Activated B cell treated with CpG ODN at 0.5 μM for 24 hours (primary cell): ENCODE data around the gene LGALS13. TPM values are rescaled to one million over a fixed set of nuclear protein-coding genes. Genes with fewer than 3 reads are reported as not detected.

Experiments
- ATAC-seq: fragments of 200-7000 bp; cut with Tn5 transposase; one replicate; pipeline ENCODE4 v1.10.0; 2021; ENCODE audit warnings: low read depth, mild to moderate bottlenecking, moderate library complexity
- CTCF ChIA-PET: fragments of 350-600 bp; sonication (Branson Sonifier 250); formaldehyde crosslinking; loops from one replicate; lab custom pipeline; 2021; ENCODE audit warnings: antibody characterized with exemption; lab: Charles Lee
- POLR2A ChIA-PET: fragments of 350-600 bp; sonication (Branson Sonifier 250); formaldehyde crosslinking; loops from one replicate; lab custom pipeline; 2021; ENCODE audit warnings: antibody characterized with exemption; lab: Charles Lee
- DNase-seq: peaks from one replicate; pipeline ENCODE4 v3.0.0; 2022
- H3K27ac Mint-ChIP-seq: one replicate; pipeline ENCODE4 v1.8.0; 2020; ENCODE audit warnings: mixed read lengths
- H3K27me3 Mint-ChIP-seq: one replicate; pipeline ENCODE4 v1.8.0; 2021; ENCODE audit warnings: mixed read lengths
- H3K36me3 Mint-ChIP-seq: one replicate; pipeline ENCODE4 v1.8.0; 2021; ENCODE audit warnings: low read depth, mixed read lengths
- H3K4me1 Mint-ChIP-seq: one replicate; pipeline ENCODE4 v1.8.0; 2021; ENCODE audit warnings: mixed read lengths
- H3K4me3 Mint-ChIP-seq: one replicate; pipeline ENCODE4 v1.8.0; 2020; ENCODE audit warnings: mild to moderate bottlenecking, mixed read lengths
- H3K9me3 Mint-ChIP-seq: one replicate; pipeline ENCODE4 v1.8.0; 2020; ENCODE audit warnings: mixed read lengths
- CTCF ChIP-seq: fragments of 200-600 bp; IDR thresholded peaks from one replicate; pipeline ENCODE4 v1.8.0; 2022; ENCODE audit warnings: antibody characterized with exemption, mild to moderate bottlenecking
- intact Hi-C: fragments of 100-400 bp; cut with micrococcal nuclease; formaldehyde crosslinking; loops from one replicate; pipeline ENCODE4 v1.15.1; 2024
- total RNA-seq: library from RNA; stranded (reverse); gene quantifications from 2 replicates; pipeline ENCODE4 v1.2.3, GENCODE V29; 2022

LGALS13 gene
- total RNA-seq, result not detected in 2 replicates

GRCh38 chr19:39602224-39602623 is at the start of gene LGALS13:
Gene LGALS13 (plus strand): TSS chr19:39602524. CDS start chr19:39602569, 45 bp downstream.
- TF ChIP-seq CTCF, result no peak
- POLR2A ChIA-PET, result no interaction called here
- H3K27me3 Mint-ChIP-seq, result peaks cover 31% of the 10 kb centered on the region

GRCh38 chr19:39553082-39553652 is 49.2 kb upstream of the LGALS13 start:
- ChIA-PET CTCF (interaction anchor here (1.0 kb wide), 1 partner anchor 119 kb away, joined by 4 read pairs; no protein-coding TSS in a partner anchor), POLR2A (no interaction called here)
- Mint-ChIP-seq H3K4me1 (peaks cover 32% of the 10 kb centered on the region), H3K36me3 (no peaks in the 10 kb centered on the region), H3K4me3 (no peak overlapping the region), H3K27ac (no peak overlapping the region), H3K9me3 (no peaks in the 10 kb centered on the region), H3K27me3 (no peaks in the 10 kb centered on the region)
- intact Hi-C loops, result no loop called here
- no peak for TF ChIP-seq CTCF
- ATAC-seq, result no peak
- DNase-seq, result no peak

More at GRCh38 chr19:39602224-39602623, at the start of gene LGALS13:
- DNase-seq (no peak), ATAC-seq (no peak)
- Mint-ChIP-seq H3K4me1 (no peaks in the 10 kb centered on the region), H3K36me3 (no peaks in the 10 kb centered on the region), H3K27ac (no peak within 1 kb of the TSS), H3K9me3 (peaks cover 10% of the 10 kb centered on the region), H3K4me3 (no peak within 1 kb of the TSS)
- intact Hi-C loops, result no loop called here
- CTCF ChIA-PET, result no interaction called here

- peaks cover 41% of the 10 kb centered on the region for H3K4me1 Mint-ChIP-seq
- no peak for ATAC-seq
- DNase-seq, result no peak
- CTCF ChIA-PET, result no interaction called here
- no peaks in the 10 kb centered on the region for H3K9me3 Mint-ChIP-seq
- TF ChIP-seq CTCF, result no peak
- POLR2A ChIA-PET, result no interaction called here
- intact Hi-C loops, result no loop called here
- no peak overlapping the region for H3K27ac Mint-ChIP-seq
- no peak overlapping the region for H3K4me3 Mint-ChIP-seq
- H3K27me3 Mint-ChIP-seq, result no peaks in the 10 kb centered on the region
- H3K36me3 Mint-ChIP-seq, result no peaks in the 10 kb centered on the region
These were observed 47.5 kb upstream of the LGALS13 start for GRCh38 chr19:39554701-39555311.

- H3K27me3 Mint-ChIP-seq, result no peaks in the 10 kb centered on the region
- intact Hi-C loops, result no loop called here
- no peak for DNase-seq
- H3K9me3 Mint-ChIP-seq, result no peaks in the 10 kb centered on the region
- peaks cover 41% of the 10 kb centered on the region for H3K4me1 Mint-ChIP-seq
- no peak overlapping the region for H3K27ac Mint-ChIP-seq
- no peaks in the 10 kb centered on the region for H3K36me3 Mint-ChIP-seq
- H3K4me3 Mint-ChIP-seq, result no peak overlapping the region
- ChIA-PET POLR2A (no interaction called here), CTCF (no interaction called here)
- no peak for ATAC-seq
- no peak for TF ChIP-seq CTCF
These were observed 46.4 kb upstream of the LGALS13 start for GRCh38 chr19:39555883-39556282.

GRCh38 chr19:39557811-39558623 is 44.3 kb upstream of the LGALS13 start:
- no peaks in the 10 kb centered on the region for H3K36me3 Mint-ChIP-seq
- peak overlapping the region; percentile 71 for H3K27ac Mint-ChIP-seq
- DNase-seq (no peak), ATAC-seq (peak; percentile 37)
- H3K4me3 Mint-ChIP-seq, result peak overlapping the region; percentile 70
- no peak for TF ChIP-seq CTCF
- no peaks in the 10 kb centered on the region for H3K9me3 Mint-ChIP-seq
- POLR2A ChIA-PET, result interaction anchor here (0.6 kb wide), 1 partner anchor 33 kb away, joined by 3 read pairs; no protein-coding TSS in a partner anchor
- intact Hi-C loops, result no loop called here
- peaks cover 25% of the 10 kb centered on the region for H3K4me1 Mint-ChIP-seq
- no peaks in the 10 kb centered on the region for H3K27me3 Mint-ChIP-seq
- CTCF ChIA-PET, result no interaction called here
